ENCODE results near the gene COQ10A.

The COQ10A gene

DNA sequence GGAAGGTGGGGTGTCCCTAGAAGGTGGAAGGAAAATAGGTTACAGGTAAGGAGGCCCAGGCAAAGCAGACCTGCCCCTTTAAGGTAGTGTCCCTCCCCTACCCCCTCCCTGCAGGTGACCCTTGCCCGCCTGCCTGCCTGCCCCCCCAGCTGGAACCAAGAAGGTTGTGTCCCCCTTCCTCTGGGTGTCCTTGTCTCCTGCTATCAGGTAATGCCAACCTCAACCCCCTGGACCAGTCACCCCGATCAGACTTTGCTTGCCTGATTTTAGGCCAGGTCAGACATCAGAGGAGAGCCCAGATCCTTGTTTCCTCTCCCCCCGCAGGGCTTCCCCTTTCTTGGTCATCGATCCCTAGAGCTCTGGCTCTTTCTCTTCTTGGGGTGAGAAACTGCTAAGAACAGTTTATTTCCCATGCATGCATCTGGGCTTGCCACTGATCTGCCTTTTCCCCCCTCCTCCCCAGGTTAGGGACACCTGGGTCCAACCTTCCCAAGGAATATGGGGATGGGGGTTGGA, 36.8 kb upstream of the COQ10A start, which contains the start of gene SLC39A5:
Gene SLC39A5 (plus strand): TSS at position 136 of the 516 bp plus-strand sequence. CDS start 1,224 bp downstream, outside the sequence.
- Histone ChIP-seq H3K27me3 (ENCODE audit: control insufficient read depth, insufficient read depth, low read length) (no peaks in the 10 kb centered on the region), H3K36me3 (ENCODE audit: insufficient read depth, low read length) (no peaks in the 10 kb centered on the region), H3K4me1 (ENCODE audit: control insufficient read depth, insufficient read depth, low read length) (peaks cover 4% of the 10 kb centered on the region), H3K9ac (ENCODE audit: low read depth, low read length) (no peak within 1 kb of the TSS), H3K4me2 (ENCODE audit: low read length) (no peak within 1 kb of the TSS), H3K9me3 (replicated peaks; ENCODE audit: low read length) (no peaks in the 10 kb centered on the region), H3K4me3 (ENCODE audit: low read length) (no peak within 1 kb of the TSS)

DNA sequence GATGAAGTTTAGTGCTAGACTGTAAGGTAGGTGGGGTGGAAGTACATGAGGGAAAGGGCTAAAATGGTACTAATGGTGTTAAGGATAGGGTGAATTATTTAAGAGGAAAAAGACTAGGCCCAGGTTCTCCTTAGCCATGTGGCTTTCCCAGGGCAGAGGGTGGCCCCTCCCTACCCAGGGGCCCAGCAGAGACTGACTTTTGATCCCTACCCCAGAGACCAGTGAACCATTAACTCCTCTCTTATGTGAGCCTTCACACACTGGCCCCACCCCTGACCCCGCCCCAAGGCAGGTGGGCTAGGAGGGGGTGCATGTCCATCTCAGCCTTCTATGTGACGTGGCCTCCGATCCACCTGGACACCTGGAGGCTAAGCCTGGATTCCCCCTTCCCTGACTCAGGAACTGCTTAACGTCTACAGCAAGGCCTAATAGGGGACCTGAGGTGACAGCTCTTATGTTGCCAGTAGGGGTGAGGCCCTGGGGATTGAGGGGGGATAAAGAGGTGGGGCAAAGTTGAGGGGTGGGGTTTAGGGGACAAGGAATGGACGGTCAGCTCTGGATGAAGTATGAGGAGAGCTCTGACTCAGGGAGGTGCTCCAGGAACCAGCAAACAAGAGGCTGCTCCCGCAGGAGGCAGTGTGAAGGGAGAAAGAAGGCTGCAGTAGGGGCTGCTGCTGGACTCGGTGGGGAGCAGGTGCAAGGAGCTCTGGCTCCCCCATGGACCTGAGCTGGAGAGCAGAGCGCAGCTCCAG, 36.1 kb upstream of the COQ10A start:
- Histone ChIP-seq H3K9ac (ENCODE audit: low read depth, low read length) (no peak overlapping the region), H3K9me3 (replicated peaks; ENCODE audit: low read length) (no peaks in the 10 kb centered on the region)

DNA sequence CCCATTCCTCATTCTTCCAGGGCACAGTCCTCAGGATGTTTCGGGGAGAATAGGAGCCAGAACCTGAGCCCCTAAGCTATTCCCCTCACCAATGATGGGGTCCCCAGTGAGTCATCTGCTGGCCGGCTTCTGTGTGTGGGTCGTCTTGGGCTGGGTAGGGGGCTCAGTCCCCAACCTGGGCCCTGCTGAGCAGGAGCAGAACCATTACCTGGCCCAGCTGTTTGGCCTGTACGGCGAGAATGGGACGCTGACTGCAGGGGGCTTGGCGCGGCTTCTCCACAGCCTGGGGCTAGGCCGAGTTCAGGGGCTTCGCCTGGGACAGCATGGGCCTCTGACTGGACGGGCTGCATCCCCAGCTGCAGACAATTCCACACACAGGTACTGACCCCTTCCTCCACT, 35.6 kb upstream of the COQ10A start:
- peaks cover 4% of the 10 kb centered on the region for H3K36me3 ChIP-seq (ENCODE audit: insufficient read depth, low read length)
- no peaks in the 10 kb centered on the region for H3K4me1 ChIP-seq (ENCODE audit: control insufficient read depth, insufficient read depth, low read length)
- no peaks in the 10 kb centered on the region for H3K27me3 ChIP-seq (ENCODE audit: control insufficient read depth, insufficient read depth, low read length)
- H3K4me2 ChIP-seq (ENCODE audit: low read length) = no peak overlapping the region
- H3K4me3 ChIP-seq (ENCODE audit: low read length) = no peak overlapping the region
- no peaks in the 10 kb centered on the region for H3K9me3 ChIP-seq (replicated peaks; ENCODE audit: low read length)
- no peak overlapping the region for H3K9ac ChIP-seq (ENCODE audit: low read depth, low read length)

More for the DNA sequence above, 36.1 kb upstream of the COQ10A start:
- Histone ChIP-seq H3K4me2 (ENCODE audit: low read length) (no peak overlapping the region), H3K4me3 (ENCODE audit: low read length) (no peak overlapping the region), H3K4me1 (ENCODE audit: control insufficient read depth, insufficient read depth, low read length) (no peaks in the 10 kb centered on the region), H3K36me3 (ENCODE audit: insufficient read depth, low read length) (no peaks in the 10 kb centered on the region), H3K27me3 (ENCODE audit: control insufficient read depth, insufficient read depth, low read length) (no peaks in the 10 kb centered on the region)

DNA sequence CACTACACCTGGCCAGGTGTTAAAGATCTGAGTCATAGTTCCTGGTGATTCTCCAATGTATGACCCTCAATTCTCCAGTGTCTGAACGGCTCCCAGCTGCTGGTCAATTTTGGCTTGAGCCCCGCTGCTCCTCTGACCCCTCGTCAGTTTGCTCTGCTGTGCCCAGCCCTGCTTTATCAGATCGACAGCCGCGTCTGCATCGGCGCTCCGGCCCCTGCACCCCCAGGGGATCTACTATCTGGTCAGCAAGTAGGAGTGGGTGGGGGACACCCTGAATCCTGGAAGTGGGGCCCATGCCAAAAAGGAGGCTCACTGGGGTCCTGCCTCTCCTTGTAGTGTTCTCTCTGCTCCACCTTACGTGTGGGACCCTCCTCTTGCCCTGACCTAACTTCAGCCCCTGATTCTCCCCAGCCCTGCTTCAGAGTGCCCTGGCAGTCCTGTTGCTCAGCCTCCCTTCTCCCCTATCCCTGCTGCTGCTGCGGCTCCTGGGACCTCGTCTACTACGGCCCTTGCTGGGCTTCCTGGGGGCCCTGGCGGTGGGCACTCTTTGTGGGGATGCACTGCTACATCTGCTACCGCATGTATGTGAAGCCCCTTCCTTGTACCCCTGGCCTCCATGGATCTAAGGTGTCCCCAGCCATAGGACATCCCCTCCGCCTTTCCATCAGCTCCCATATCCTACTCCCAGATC, 31.9 kb upstream of the COQ10A start:
- H3K9me3 ChIP-seq (replicated peaks; ENCODE audit: low read length) = no peaks in the 10 kb centered on the region
- H3K27me3 ChIP-seq (ENCODE audit: control insufficient read depth, insufficient read depth, low read length) = no peaks in the 10 kb centered on the region
- H3K4me3 ChIP-seq (ENCODE audit: low read length) = no peak overlapping the region
- peaks cover 29% of the 10 kb centered on the region for H3K36me3 ChIP-seq (ENCODE audit: insufficient read depth, low read length)
- H3K9ac ChIP-seq (ENCODE audit: low read depth, low read length) = no peak overlapping the region
- H3K4me1 ChIP-seq (ENCODE audit: control insufficient read depth, insufficient read depth, low read length) = no peaks in the 10 kb centered on the region
- H3K4me2 ChIP-seq (ENCODE audit: low read length) = no peak overlapping the region

DNA sequence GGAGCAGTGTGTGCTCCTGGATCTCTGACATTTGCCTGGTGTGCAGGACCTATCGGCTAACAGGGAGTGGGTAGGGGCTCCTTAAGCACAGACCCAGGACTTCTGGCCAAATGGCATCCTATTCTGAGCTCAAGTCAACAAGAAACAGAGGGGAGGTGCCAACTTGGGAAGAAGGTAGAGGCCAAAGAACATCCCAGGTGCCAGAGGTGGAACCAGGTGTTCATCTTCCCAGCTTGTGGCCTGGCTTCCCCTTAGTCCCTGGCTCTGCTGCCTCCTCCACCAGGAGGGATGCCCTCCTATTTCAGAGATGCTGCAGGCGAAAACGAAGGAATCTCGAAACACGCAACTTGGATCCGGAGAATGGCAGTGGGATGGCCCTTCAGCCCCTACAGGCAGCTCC, 30.7 kb upstream of the COQ10A start:
- H3K4me3 ChIP-seq (ENCODE audit: low read length) = no peak overlapping the region
- H3K36me3 ChIP-seq (ENCODE audit: insufficient read depth, low read length) = peaks cover 37% of the 10 kb centered on the region
- no peak overlapping the region for H3K4me2 ChIP-seq (ENCODE audit: low read length)
- no peaks in the 10 kb centered on the region for H3K9me3 ChIP-seq (replicated peaks; ENCODE audit: low read length)
- no peak overlapping the region for H3K9ac ChIP-seq (ENCODE audit: low read depth, low read length)
- H3K27me3 ChIP-seq (ENCODE audit: control insufficient read depth, insufficient read depth, low read length) = no peaks in the 10 kb centered on the region
- H3K4me1 ChIP-seq (ENCODE audit: control insufficient read depth, insufficient read depth, low read length) = no peaks in the 10 kb centered on the region

DNA sequence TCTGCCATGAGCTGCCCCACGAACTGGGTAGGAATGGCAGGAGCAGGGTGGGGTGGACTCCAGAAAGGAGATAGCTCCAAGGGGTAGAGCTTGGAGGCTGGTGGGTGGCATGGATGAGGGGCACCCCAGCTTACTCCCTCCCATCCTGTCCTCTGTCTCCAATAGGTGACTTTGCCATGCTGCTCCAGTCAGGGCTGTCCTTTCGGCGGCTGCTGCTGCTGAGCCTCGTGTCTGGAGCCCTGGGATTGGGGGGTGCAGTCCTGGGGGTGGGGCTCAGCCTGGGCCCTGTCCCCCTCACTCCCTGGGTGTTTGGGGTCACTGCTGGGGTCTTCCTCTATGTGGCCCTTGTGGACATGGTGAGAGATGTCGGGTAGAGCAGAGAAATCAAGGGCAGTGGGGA, 29.8 kb upstream of the COQ10A start:
- Histone ChIP-seq H3K9me3 (replicated peaks; ENCODE audit: low read length) (no peaks in the 10 kb centered on the region), H3K4me2 (ENCODE audit: low read length) (no peak overlapping the region), H3K4me1 (ENCODE audit: control insufficient read depth, insufficient read depth, low read length) (no peaks in the 10 kb centered on the region), H3K27me3 (ENCODE audit: control insufficient read depth, insufficient read depth, low read length) (no peaks in the 10 kb centered on the region), H3K4me3 (ENCODE audit: low read length) (no peak overlapping the region), H3K36me3 (ENCODE audit: insufficient read depth, low read length) (peaks cover 44% of the 10 kb centered on the region), H3K9ac (ENCODE audit: low read depth, low read length) (no peak overlapping the region)

DNA sequence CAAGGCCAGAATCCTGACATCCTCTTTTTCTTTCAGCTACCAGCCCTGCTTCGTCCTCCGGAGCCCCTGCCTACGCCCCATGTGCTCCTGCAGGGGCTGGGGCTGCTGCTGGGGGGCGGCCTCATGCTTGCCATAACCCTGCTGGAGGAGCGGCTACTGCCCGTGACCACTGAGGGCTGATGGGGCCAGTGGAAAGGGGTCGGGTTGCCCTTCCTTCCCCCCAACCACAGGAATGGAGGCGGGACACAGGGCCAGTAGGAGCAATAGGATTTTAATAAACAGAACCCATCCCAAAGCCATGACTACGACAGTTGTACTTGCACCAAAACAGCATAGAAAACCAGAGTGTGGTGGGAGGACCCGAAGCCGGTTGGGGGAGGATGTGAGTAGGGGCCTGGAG, 29.2 kb upstream of the COQ10A start:
- Histone ChIP-seq H3K4me1 (ENCODE audit: control insufficient read depth, insufficient read depth, low read length) (no peaks in the 10 kb centered on the region), H3K9me3 (replicated peaks; ENCODE audit: low read length) (no peaks in the 10 kb centered on the region), H3K9ac (ENCODE audit: low read depth, low read length) (no peak overlapping the region), H3K4me3 (ENCODE audit: low read length) (no peak overlapping the region), H3K4me2 (ENCODE audit: low read length) (no peak overlapping the region), H3K36me3 (ENCODE audit: insufficient read depth, low read length) (peaks cover 50% of the 10 kb centered on the region), H3K27me3 (ENCODE audit: control insufficient read depth, insufficient read depth, low read length) (no peaks in the 10 kb centered on the region)

DNA sequence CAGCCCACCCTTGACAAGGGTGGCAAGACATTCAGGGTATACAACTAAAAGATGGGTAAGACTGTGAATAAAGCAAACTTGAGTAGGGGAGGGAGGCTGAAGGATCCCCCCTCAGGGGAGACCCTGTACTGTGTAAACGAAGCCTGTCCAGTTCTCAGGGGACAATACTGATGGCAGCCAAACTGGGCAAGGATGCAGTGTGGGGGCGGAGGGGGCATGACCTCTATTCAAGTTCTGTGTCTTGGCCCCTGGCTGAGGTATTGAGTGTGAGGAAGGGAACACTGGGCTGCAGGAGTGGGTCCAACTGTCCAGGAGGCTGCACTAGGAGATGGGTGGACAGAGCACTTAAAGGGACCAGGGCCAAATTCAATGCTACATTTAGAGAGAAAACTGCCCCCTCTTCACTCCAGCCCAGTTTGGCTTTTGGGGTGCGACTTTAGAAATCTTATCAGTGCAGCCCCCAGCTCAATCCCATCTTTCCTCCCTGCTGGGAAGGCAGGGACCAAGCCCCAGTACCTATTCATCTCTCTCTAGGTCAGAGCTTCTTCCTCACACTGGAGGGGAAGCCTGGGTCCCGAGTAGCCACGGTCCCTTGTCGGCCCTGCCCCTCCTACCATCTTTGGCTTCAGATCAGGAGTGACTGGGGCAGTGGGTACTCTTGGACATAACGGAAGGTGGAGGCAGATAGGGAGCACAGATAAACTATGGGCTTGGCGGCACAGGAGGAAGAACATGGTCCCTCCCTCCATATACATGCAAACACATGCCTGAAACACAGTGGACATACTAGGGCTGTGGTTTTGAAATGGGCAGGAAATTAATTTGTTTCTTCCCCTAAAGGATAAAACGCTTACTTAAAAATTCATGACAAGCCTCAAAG, 25.1 kb upstream of the COQ10A start:
- Histone ChIP-seq H3K36me3 (ENCODE audit: insufficient read depth, low read length) (peaks cover 74% of the 10 kb centered on the region), H3K4me2 (ENCODE audit: low read length) (no peak overlapping the region), H3K9ac (ENCODE audit: low read depth, low read length) (no peak overlapping the region), H3K9me3 (replicated peaks; ENCODE audit: low read length) (no peaks in the 10 kb centered on the region), H3K4me1 (ENCODE audit: control insufficient read depth, insufficient read depth, low read length) (peaks cover 4% of the 10 kb centered on the region), H3K4me3 (ENCODE audit: low read length) (no peak overlapping the region), H3K27me3 (ENCODE audit: control insufficient read depth, insufficient read depth, low read length) (no peaks in the 10 kb centered on the region)

DNA sequence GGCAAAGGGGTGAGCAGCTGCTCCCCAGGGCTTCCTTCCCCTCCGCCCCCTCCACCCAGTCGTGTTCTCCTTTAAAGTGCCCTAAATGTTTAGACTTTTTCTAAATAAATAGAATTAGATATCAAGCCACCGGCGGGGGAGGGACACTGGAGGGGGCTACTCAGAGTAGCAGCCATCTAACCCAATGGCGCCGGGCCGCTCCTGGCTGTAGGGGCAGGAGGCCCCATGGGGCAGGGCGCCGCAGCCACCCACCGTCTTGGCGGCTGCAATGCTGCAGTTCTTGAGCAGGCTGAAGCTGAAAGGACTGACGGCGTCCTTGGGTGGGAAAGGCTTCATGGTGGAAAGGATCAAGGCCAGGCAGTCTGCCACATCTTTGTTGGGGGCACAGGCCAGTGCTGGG, 23.8 kb upstream of the COQ10A start:
- Histone ChIP-seq H3K4me2 (ENCODE audit: low read length) (no peak overlapping the region), H3K36me3 (ENCODE audit: insufficient read depth, low read length) (peaks cover 73% of the 10 kb centered on the region), H3K9ac (ENCODE audit: low read depth, low read length) (no peak overlapping the region), H3K27me3 (ENCODE audit: control insufficient read depth, insufficient read depth, low read length) (no peaks in the 10 kb centered on the region), H3K4me3 (ENCODE audit: low read length) (no peak overlapping the region), H3K4me1 (ENCODE audit: control insufficient read depth, insufficient read depth, low read length) (peaks cover 4% of the 10 kb centered on the region), H3K9me3 (replicated peaks; ENCODE audit: low read length) (no peaks in the 10 kb centered on the region)

DNA sequence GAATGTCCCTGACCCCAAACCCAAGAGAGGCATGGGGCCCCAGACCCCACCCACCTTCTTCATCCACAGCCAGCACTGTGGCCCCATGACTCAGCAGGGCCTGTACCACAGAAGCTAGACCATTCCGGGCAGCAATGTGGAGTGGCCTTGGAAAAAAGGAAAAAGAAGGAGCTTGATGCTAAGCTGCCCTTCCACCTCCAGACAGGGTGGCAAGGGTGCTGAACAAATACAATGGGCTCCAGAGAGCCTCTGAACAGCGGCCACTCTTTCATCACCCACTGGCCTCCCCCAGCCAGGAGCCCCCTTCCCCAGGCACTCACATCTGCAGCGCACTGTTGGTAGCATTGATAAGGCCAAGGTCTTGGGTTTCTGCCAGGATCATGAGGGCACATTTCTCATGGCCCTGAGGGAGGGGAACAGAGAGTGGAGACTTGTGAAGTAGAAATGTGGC, 23.0 kb upstream of the COQ10A start:
- H3K36me3 ChIP-seq (ENCODE audit: insufficient read depth, low read length) = peaks cover 80% of the 10 kb centered on the region
- no peaks in the 10 kb centered on the region for H3K9me3 ChIP-seq (replicated peaks; ENCODE audit: low read length)
- H3K9ac ChIP-seq (ENCODE audit: low read depth, low read length) = no peak overlapping the region
- H3K4me3 ChIP-seq (ENCODE audit: low read length) = no peak overlapping the region
- no peaks in the 10 kb centered on the region for H3K27me3 ChIP-seq (ENCODE audit: control insufficient read depth, insufficient read depth, low read length)
- no peak overlapping the region for H3K4me2 ChIP-seq (ENCODE audit: low read length)
- peaks cover 4% of the 10 kb centered on the region for H3K4me1 ChIP-seq (ENCODE audit: control insufficient read depth, insufficient read depth, low read length)

DNA sequence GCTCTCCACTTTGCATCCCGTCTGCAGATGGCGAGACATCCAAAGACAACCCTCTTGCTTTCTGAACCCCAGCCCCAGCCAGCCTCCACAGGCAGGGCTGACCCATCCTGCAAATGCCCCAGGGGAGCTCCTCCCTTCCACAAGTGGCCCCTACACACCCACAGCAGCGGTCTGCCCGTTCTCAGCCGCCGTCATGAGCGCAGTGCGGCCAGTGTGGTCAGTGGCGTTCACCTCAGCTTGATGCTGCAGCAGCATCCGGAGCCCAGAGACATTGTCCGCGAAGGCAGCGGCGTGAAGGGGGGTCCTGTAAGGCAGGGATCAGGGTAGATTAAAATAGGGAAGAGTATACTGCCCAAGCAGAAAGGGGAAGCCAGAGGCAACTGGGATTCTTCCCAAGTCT, 22.2 kb upstream of the COQ10A start:
- no peak overlapping the region for H3K4me3 ChIP-seq (ENCODE audit: low read length)
- no peaks in the 10 kb centered on the region for H3K27me3 ChIP-seq (ENCODE audit: control insufficient read depth, insufficient read depth, low read length)

More for the DNA sequence above, 22.2 kb upstream of the COQ10A start:
- Histone ChIP-seq H3K9ac (ENCODE audit: low read depth, low read length) (no peak overlapping the region), H3K4me1 (ENCODE audit: control insufficient read depth, insufficient read depth, low read length) (peaks cover 4% of the 10 kb centered on the region), H3K9me3 (replicated peaks; ENCODE audit: low read length) (no peaks in the 10 kb centered on the region), H3K4me2 (ENCODE audit: low read length) (no peak overlapping the region), H3K36me3 (ENCODE audit: insufficient read depth, low read length) (peaks cover 84% of the 10 kb centered on the region)

All from skeletal muscle satellite cell (primary cell).